ENCODE results near the gene C2orf72. TPM values are rescaled to one million over a fixed set of nuclear protein-coding genes. Genes with fewer than 3 reads are reported as not detected.

Gene C2orf72
- total RNA-seq, 4 donors from 2014 or later, result 2.6 to 9.0 (median 5.8) TPM

- H3K9me3 ChIP-seq, result no peaks in the 10 kb centered on the region
- H3K4me1 ChIP-seq, result peaks cover 13% of the 10 kb centered on the region
- no peaks in the 10 kb centered on the region for H3K36me3 ChIP-seq
- TF ChIP-seq CTCF (IDR thresholded peaks at IDR 0.05), result no peak
- no peak for TF ChIP-seq POLR2A (IDR thresholded peaks at IDR 0.05)
- TF ChIP-seq POLR2AphosphoS5 (IDR thresholded peaks at IDR 0.05), result no peak
- no peak for TF ChIP-seq EP300 (IDR thresholded peaks at IDR 0.05)
- WGBS, result 71% methylated on average over 12 of the region's 12 CpGs
- peaks cover 75% of the 10 kb centered on the region for H3K27me3 ChIP-seq
- H3K27ac ChIP-seq, result no peak overlapping the region
- peak overlapping the region; percentile 43 for H3K4me3 ChIP-seq
- DNase-seq (ENCODE audit: low spot score in 2 of 2), result no peak
These were observed 681 bp upstream of the C2orf72 start for GRCh38 chr2:231036578-231037106.

DNA sequence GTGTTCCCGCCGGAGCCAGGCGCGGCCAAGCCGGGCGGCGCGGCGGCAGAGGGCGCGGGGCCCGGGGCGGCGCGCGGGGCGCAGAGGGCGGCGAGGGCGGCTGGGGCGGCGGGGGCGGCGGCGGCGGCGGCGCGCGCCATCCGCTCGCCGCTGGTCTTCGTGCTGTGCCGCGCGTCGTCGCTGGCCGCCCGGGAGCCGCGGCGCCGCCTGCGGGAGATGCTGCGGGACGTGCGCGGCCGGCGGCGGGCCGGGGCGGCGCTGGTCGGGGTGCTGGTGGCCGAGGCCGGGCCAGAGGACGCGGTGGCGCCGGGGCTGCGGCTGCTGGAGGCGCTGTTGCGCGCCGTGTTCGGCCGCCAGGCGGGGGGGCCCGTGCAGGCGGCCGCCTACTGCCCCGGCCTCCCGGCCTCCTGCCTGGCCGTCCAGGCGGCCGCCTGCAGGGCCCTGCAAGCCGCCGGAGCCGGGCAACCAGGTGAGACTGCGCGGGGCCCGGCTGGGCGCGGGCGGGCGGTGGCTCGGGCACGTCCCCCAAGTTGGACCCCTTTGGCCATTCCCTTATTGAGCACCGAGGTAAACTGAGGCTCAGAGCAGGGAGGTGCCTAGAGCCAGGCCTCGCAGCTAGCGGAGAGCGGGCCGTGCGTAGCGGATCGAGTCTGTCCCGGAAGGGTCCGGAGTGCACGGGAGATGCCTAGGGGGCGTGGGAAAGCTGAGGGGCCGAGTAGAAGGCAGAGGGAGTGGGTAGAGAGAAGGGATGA lies 584 bp downstream of the C2orf72 start:
- Histone ChIP-seq H3K27ac (no peak overlapping the region), H3K4me1 (peaks cover 13% of the 10 kb centered on the region), H3K9me3 (no peaks in the 10 kb centered on the region), H3K27me3 (peaks cover 67% of the 10 kb centered on the region), H3K36me3 (no peaks in the 10 kb centered on the region), H3K4me3 (peak overlapping the region; percentile 43)
- TF ChIP-seq CTCF (IDR thresholded peaks at IDR 0.05), result no peak
- WGBS, result 2% methylated on average over 29 of the region's 104 CpGs
- no peak for DNase-seq (ENCODE audit: low spot score in 2 of 2)

DNA sequence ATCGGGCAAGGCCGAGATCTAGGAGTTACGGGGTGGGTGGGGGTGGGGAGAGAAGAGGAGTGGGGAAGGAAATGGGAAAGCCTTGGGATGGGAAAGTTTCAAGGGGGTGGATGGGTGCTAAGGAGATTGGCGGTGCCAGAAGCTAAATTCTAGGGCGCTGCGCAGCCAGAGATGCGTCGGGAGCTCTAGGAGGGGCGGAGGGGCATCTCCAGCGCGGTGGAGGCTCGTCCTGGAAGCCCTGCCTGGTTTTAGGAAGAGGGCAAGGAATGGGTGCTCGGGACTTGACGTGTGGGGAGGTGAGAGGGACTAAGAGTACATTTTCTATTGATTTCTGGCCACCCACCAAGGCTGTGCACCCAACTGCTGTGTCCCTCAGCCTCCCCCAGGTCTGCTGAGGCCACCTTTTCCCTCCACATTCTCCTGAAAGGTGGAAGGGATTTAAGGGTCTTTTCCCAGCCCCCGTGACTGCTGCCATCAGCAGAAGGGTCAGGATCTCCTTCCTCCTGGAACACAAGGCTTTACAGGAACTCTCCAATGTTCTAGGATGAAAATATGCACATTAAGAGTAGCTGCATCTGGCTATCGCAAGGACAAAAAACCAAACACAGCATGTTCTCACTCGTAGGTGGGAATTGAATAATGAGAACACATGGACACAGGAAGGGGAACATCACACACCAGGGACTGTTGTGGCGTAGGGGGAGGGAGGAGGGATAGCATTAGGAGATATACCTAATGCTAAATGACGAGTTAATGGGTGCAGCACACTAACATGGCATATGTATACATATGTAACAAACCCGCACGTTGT lies 1.4 kb downstream of the C2orf72 start:
- no peak for DNase-seq (ENCODE audit: low spot score in 2 of 2)
- Histone ChIP-seq H3K4me1 (peaks cover 13% of the 10 kb centered on the region), H3K27ac (no peak overlapping the region), H3K27me3 (peaks cover 60% of the 10 kb centered on the region), H3K9me3 (no peaks in the 10 kb centered on the region), H3K36me3 (no peaks in the 10 kb centered on the region), H3K4me3 (peak overlapping the region; percentile 43)
- TF ChIP-seq CTCF (IDR thresholded peaks at IDR 0.05) (no peak), EP300 (IDR thresholded peaks at IDR 0.05) (no peak), POLR2A (IDR thresholded peaks at IDR 0.05) (no peak), POLR2AphosphoS5 (IDR thresholded peaks at IDR 0.05) (no peak)
- 19% methylated on average over 21 of the region's 21 CpGs for WGBS

DNA sequence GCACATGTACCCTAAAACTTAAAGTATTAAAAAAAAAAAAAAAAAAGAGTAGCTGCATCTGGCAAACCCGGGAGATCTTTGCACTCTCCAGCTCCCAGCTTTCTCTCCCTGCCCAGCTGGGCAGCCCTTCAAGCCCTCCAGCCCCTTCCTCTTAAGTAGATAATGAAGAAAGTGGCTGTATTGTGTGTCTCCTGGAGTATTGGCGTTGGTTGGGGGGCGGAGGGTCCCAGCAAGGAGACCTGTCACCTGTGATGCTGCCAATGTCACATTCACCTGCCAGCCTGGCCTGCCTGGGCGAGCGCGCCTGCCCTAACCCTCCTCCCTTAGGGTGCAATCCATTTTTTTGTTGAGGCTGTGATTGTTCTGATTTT lies 2.0 kb downstream of the C2orf72 start:
- TF ChIP-seq EP300 (IDR thresholded peaks at IDR 0.05), result no peak
- Histone ChIP-seq H3K27ac (no peak overlapping the region), H3K4me3 (no peak overlapping the region), H3K27me3 (peaks cover 60% of the 10 kb centered on the region), H3K36me3 (no peaks in the 10 kb centered on the region), H3K9me3 (no peaks in the 10 kb centered on the region), H3K4me1 (peaks cover 13% of the 10 kb centered on the region)
- 75% methylated on average over 6 of the region's 6 CpGs for WGBS
- DNase-seq (ENCODE audit: low spot score in 2 of 2), result no peak

GRCh38 chr2:231039821-231040364 lies 2.6 kb downstream of the C2orf72 start:
- no peak for TF ChIP-seq CTCF (IDR thresholded peaks at IDR 0.05)
- no peak for TF ChIP-seq EP300 (IDR thresholded peaks at IDR 0.05)
- no peak for TF ChIP-seq POLR2A (IDR thresholded peaks at IDR 0.05)
- no peak for TF ChIP-seq POLR2AphosphoS5 (IDR thresholded peaks at IDR 0.05)
- H3K27me3 ChIP-seq, result peaks cover 60% of the 10 kb centered on the region
- WGBS, result 85% methylated on average over 8 of the region's 8 CpGs

More at GRCh38 chr2:231039821-231040364, 2.6 kb downstream of the C2orf72 start:
- no peaks in the 10 kb centered on the region for H3K9me3 ChIP-seq
- no peak for DNase-seq (ENCODE audit: low spot score in 2 of 2)
- H3K4me1 ChIP-seq, result peaks cover 13% of the 10 kb centered on the region
- H3K27ac ChIP-seq, result no peak overlapping the region
- no peak overlapping the region for H3K4me3 ChIP-seq
- H3K36me3 ChIP-seq, result no peaks in the 10 kb centered on the region

All from suprapubic skin (tissue), 4 donors.